DMS153 (cell line): ENCODE measurements around the gene SAMD10.
"Not testable (repeated sequence)": the region's sequence is repeated elsewhere in the genome, so short reads cannot be mapped to it uniquely, and the experiment has no call there.

Experiments used
- DNase-seq: peaks from one replicate; lab custom pipeline; 2025; lab: John Stamatoyannopoulos, UW

The SAMD10 gene

DNA sequence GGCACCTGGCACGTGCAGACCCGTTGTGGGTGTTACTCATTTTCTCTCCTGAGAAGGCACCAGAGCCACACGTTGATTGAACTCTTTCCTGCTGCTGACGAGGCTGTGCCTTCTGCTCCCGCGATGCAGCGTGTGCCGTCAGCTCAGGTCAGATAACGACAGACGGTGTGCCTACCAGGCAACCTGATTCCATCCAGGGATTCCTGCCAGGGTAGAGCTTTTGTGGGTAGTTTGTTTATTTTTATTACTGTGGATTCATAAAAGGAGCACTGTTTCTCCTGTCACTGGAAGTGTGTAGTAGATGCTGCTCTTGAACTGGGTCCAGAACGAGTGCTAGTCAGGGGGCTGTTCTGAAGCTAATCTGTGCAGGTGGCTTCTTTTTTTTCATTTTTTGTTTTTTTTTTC lies 22.2 kb upstream of the SAMD10 start:
- peak; percentile 27 for DNase-seq

DNA sequence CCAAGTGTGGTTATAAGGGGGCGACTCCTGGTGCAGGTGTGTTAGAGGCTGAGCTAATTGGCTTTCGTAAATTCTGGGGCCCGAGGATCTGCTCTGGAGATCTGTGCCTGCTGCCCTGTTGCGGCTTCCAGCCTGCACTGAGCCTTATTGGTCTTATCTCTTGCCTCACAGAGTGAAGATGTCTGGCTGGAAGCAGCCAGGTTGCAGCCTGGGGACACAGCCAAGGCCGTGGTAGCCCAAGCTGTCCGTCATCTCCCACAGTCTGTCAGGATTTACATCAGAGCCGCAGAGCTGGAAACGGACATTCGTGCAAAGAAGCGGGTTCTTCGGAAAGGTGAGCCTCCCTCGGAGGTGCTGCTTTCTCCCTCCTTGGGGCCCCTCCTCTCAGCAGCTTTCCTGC lies 21.5 kb upstream of the SAMD10 start:
- no peak for DNase-seq

DNA sequence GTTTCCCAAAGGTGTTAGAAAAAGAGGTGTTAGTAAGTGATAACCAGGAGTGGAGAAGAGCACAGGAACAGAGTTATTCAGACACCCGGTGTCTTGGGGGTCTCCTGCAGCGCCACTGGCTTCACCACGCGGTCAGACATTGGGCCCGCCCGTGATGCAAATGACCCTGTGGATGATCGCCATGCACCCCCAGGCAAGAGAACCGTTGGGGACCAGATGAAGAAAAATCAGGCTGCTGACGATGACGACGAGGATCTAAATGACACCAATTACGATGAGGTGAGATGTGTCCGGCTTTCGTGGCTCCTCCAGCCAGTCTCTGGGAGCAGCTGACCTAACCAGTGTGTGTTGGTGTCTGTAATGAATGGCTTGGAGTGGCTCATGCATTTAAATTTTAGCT lies 3.5 kb upstream of the SAMD10 start:
- DNase-seq = no peak

DNA sequence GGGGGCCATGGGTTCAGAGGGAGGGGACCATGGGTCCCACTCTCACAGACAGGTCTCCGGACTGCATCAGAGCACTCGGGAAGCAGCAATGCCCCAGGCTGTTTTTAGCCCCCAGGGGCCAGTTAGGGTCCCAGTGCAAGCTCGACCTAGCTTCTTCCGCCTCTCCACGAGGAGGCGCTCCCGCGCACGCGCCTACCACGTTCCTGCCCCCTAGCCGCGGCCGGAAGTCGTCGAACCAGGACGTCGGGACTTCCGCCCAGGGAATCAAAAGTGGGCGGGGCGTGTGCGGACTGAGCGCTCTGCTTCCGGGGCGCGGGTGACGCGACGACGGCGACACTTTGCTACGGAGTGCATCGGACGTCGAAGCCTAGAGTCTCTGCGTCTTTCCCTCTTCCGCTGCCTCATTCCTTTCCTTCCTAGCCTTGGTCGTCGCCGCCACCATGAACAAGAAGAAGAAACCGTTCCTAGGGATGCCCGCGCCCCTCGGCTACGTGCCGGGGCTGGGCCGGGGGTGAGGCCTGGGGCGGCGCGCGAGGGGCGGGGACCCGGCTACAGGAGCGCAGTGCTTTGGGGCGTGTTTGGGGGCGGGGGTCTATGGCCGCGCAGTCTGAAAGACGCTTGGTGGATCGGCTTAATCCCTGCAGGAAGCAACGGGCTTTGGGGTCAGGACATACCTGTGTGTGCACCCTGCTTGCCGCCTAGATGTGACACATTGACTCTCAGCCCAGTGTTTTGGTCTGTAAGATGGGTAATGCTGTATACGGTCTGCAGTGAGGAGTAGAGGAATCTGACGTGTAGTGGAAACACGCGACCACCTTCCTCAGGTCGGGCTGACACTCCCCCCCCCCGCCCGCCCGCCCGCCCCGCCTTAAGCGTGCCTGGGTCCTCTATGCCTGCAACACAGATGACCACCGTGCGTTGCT lies 1.6 kb upstream of the SAMD10 start, which contains the start of gene PRPF6:
Gene PRPF6 (plus strand): TSS at position 327 of the 923 bp plus-strand sequence. CDS start 114 bp downstream, at position 441.
- peak; percentile 93 for DNase-seq

DNA sequence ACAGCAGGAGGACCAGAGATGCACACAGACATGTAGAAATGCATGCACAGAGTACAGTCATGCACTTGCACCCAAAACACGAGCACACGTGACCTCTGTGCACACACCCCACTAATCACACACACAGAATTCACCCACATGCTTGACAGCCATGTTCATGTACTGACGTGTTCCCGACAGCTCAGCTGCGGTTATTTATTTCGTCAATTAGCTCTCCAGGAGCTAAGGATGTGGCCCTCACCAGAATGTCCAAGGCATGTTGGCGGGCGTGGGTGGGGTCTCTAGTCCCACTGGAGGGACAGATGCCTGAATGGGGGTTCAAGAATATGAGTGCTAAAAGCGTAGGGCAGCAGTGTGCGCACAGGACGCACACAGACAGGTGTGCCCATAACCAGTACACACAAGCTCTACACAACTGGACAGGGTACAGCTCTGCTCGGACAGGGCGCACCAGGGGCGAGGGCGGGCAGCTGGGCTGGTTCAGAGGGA lies 919 bp upstream of the SAMD10 start:
- DNase-seq = peak; percentile 19

DNA sequence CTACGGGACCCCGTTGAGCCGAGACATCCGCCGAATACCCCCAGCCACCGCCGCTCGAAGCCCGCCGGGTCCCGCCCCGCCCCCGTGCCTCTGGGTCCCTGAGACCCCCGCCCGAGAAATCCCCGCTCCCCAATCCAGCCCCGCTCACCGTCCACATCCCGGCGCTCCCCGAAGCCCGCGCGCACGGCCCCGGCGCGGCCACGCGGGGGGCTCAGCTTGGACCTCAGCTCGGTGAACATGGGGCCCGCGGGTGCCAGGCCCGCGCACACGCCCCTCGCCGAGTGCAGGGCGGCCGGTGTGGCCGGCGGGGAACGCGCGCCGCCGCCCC lies 249 bp downstream of the SAMD10 start:
- DNase-seq = no peak

DNA sequence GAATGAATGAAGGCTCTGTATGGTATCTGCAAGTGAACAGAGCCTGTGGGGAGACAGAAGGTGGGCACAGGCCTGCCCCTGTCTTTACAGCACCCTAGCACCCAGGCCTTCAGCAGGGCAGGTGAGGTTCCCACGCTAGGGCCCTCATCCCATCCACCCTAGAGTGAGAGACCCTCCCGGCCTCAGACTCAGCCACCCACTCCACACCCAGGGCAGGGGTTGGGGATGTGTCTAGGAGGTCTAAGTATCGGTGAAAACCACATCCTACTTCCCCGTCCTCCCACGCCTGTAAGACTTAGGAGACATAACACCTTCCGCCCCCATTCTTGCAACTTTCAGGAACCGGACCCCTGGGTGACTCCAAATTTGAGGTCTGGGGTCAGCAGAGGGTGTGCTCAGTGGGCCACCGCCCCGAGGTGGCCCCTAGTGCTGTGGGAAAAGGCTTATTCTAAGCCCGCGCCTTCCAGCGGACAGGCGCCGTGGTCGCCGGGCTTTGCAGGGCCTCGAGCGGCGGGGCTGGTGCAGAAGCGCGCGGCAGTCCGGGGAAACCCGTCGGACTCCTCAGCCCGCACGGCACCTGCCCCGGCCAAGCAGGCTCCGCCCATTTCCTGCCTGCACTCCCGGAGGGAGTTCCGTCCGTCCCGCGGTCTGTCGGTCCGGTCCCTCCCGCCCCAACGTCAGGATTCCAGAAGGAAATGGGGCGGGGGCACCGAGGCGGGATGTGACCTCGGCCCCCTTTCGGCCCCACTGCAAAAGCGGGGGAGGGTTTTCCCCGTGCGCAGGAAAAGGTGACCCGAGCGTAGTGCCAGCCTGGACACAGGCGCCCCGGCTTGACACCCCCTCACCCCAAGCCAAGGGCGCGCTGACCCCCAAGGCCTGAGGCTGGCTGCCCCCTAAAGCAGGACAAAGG lies 868 bp downstream of the SAMD10 start:
- peak; percentile 38 for DNase-seq

DNA sequence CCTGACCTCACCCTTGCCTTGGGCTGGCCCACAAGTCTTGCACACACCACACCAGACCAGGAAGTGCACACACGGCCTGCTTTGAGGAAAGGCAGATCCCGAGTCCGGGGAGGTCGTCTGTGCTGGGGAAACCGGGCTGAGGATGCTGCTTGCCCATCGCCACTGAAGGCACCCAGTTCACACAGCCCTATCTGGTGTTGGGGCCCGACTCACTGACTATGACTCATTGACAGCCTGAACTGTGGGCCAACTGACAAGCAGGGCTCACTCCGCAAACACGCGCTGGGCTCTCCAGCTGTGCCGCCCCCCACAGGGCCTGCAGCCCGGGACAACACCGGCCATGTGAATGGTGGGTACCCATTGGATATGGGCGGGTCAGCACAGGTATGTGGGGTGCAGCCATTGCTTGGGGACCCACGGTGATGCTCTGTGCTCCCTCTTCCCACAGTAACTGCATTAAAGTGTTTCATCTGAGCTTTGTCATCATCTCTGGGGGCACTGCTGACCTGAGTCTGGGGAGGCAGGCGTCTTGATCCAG lies 1.6 kb downstream of the SAMD10 start:
- DNase-seq = no peak

DNA sequence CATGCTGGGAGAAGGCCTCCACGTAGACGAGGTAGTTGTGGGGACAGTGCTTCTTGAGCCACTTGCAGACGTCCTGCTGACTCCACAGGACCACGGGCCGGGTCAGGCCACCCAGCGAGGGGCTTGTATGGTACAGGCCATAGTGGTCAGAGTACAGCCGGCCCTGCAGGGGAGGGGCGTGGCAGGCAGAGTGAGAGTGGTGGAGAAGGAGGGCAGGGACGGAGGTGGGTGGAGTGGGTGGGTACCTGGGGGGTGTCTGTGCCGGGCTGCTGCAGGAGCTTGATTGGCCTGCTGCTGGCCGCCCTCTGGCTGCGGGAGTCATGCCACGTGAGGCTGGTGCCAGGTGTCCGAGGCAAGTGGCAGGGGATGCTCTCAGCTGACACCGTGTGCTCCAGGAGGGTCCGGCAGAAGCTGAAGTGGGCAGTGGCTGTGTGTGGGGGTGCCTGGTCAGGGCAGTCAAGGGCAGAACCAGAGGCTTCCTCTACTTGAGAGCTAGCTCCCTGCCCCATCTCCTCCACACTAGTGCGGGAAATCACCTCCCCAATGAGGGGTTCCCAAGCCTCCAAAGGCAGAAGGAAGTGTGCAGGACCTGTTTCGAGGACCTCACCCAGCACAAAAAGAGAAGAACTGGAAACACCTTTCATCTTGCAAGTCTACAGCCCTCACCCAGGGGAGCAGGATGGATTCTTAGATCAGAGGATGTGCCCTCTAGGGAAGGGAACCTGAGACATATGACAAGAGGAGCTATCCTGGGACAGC lies 2.3 kb downstream of the SAMD10 start:
- no peak for DNase-seq

DNA sequence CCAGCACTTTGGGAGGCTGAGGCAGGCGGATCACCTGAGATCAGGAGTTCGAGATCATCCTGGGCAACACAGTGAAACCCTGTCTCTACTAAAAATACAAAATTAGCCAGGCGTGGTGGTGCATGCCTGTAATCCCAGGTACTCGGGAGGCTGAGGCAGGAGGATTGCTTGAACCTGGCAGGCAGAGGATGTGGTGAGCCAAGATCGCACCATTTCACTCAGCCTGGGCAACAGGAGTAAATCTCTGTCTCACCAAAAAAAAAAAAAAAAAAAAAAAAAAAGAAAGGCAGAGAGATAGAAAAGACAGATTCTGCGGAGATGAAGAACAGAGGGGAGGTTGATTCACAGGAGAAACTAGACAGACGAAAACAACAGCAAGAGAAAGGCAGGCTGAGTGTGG lies 2.9 kb downstream of the SAMD10 start:
- DNase-seq = not testable (repeated sequence)

DNA sequence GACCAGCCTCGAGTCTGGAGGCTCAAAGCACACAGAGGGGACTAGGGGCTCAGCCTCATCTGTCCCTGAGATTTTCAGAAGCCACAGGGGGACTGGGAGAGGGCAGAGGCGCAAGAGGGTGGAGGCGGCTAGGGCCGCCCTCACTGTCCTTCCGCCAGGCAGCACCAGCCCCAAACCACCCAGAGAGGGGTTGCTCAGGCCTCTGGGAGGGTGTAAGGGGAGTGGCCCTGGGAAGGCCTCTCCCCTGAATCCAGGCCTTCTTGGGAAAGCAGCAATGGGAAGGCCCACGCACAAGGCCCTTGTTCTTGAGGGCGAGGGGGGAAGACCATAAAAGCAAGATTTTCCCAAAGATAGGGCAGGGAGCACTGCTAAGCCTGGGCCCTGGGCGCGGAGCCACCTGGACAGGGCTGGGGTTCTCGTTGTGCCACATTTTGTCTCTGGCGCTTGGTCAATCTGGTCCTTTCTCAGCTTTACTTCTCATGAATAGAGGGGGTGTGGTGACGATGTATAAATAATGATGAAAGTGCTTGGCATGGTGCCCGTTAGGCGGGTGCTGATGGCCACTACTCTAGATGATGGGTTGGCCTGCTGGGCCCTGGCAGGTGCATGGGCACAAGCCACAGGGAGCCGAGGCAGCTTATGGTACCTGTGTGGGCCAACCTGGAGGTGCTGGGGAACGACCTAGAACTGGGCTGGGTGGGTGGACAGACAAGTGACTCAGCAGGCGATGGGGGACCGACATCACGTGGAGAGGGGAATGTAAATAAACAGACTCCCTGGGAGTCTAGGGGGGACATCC lies 4.8 kb downstream of the SAMD10 start:
- peak; percentile 88 for DNase-seq

DNA sequence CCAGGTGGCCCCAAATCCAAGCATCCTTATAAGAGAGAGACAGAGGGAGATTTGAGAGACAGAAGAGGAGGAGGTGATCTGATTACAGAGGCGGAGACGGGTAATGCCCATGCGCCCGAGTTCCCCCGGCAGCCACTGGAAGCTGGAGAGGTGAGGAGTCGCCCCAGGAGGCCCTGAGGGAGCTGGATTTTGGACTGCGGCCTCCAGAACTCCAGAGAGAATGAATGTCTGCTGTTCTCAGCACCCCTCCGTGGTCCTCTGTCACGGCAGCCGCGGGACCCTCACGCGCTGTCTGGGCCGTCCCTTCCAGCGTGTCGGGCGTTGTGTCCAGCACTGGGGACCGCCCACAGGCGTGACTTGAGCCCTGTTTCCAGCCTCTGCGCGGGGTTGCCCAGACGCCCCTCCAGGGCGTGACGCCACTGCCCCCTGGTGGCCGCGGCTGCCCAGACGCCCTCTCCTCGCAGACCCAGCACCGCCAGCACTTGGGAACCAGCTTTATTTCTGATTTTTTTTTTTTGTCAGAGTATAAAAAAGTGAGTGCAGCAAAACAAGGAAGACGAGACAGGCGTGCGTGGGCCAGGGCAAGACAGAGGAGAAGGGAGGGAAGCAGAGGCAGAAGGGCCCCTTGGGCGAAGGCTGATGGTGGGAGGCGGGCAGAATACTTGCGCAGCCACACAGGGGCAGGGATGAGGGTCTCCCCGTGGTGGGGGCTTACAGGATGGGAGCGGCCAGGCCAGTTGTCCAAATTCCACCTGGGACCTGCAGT lies 5.6 kb downstream of the SAMD10 start:
- DNase-seq = peak; percentile 73

DNA sequence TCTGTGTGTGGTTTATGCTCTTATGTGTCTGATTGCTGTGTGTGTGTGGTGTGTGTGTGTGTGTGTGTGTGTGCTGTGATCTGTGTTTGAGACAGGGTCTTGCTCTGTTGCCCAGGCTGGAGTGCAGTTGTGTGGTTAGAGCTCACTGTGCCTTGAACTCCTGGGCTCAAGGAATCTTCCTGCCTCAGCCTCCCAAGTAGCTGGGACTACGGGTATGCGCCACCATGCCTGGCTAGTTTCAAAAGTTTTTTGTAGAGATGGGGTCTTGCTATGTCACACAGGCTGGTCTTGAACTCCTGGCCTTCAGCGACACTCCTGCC lies 6.3 kb downstream of the SAMD10 start:
- no peak for DNase-seq

DNA sequence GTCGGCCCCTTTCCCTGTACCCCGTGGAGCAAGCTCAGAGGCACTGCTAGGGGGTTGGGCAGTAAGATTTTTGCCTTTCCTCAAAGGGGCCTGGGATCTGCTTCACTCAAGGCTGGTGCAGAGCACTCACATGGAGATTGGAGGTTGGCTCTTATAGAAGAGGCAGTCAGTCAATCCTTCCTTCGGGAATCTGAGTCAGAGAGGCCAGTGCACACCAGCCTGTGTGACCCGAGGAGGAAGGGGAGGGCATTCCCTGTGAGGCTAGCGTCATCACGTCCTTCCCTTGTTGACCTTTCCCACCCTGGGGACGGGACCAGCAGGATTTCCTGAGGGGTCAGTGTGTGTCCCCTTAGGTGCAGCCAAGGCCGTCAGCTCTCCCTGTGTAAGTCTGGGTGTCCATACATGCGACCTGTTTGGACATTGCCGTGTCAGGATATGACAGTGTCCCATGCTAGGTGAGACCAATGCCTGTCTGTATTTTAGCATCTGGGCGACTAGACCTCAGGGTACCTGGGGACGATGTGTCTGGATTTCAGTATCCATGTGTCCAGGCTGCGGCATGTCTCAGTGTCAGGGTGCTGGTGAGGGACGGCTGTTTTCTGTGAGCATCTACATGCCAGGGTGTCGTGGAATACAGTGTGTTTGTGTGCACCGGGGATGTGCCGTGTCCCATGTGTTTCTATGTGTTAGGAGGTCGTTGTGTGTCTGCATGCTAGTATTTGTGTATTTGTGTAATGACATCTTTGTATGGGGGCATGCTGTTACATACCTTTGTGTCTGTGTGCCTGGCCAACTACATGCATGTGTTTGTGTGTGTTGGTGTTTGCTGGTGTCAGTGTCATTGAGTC lies 6.9 kb downstream of the SAMD10 start:
- DNase-seq = no peak

DNA sequence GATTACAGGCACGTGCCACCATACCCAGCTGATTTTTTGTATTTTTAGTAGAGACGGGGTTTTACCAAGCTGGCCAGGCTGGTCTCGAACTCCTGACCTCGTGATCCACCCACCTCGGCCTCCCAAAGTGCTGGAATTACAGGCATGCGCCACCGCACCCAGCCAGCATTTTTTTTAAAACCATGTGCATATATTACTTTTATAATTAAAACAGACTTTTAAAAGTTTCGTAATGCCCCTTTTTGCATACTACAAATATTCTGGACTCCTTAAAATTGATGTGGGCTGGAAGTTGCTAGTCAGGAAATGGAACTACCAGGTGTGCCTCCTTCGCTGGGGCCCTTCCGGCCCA lies 7.5 kb downstream of the SAMD10 start:
- not testable (repeated sequence) for DNase-seq

DNA sequence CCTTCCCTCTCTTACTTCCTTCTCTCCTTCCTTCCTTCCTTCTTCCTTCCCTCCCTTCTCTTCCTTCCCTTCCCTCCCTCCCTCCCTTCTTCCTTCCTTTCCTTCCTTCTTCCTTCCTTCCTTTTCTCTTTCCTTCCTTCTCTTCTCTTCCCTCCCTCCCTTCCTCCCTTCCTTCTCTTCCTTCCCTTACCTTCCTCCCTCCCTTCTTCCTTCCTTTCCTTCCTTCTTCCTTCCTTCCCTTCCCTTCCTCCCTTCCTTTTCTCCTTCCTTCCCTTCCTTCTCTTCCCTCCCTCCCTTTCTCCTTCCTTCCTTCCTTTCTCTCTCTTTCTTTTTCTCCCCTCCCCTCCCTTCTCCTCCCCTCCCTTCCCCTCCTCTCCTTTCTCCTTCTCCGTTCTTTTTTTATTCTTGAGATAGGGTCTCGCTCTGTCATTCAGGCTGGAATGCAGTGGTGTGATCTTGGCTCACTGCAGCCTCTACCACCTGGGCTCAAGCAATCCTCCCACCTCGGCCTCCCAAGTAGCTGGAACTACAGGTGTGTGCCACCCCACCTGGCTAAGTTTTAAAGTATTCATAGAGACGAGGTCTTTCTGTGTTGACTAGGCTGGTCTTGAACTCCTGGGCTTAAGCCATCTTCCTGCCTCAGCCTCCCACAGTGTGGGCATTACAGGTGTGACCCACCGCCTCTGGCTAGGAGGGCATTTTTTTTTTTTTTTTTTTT lies 8.6 kb downstream of the SAMD10 start:
- DNase-seq = no peak

DNA sequence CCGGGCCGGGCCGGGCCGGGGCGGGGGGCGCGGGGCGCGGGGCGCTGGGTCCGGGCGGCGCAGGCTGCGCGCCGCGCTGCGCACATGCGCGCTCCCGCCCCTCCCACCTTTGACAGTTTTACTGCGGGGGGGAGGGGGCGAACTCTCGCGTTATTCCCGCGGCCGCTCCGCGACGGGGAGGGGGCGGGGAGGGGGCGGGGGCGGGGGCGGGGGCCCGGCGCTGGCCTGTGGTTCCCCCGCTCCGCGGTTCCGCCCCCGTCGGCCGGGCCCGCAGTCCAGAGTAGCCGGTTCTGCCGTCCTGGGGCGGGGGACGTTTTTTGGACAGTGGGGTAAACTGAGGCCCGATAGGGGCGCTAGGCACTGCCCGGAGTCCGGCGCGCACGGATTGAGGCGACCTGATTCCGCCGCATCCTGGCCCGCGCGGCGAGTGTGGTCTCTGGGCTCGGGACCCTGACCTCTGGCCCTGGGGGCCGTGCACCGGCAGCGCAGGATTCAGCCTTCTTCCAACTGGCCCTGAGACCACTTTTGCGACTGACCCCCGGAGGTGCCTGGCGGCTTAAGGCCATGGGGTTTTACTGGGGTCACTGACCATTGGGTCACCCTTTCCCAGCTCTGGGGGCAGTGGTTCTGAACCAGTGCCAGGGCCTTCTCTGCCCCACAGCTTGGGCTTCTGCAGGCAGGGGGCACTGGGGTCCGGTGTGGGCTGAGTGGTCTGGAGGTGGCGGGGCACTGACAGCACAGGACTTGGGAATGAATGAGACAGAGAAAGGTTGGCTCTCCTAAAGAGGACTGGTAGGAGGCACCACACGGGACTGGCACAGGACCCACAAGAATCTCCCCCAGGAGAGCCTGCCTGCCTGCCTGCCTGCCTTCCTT lies 9.4 kb downstream of the SAMD10 start, which contains the start of gene ZNF512B:
Gene ZNF512B (minus strand): TSS at position 93 of the 876 bp plus-strand sequence. CDS start 1,980 bp downstream, outside the sequence.
- DNase-seq = no peak
